ENCODE results near the gene TGM4.

The TGM4 gene

DNA sequence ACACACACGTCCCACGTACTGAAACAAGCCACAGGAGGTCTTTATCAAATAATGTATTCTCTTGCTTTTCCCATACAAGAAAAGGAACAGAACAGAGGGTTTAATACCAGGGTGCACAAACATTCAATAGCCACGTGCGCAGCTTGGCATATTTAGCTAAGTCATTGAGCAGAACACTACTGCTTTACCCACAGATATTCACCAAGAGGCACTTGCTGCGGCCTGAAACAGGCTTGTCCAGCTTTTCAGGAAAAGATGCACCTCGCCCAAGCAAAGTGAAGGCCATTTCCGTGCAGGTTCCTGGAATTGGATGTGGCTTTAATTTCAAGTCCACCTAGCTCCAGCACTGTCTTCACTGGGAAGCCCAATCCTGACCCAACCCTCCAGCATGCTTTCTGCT, 84.0 kb downstream of the TGM4 start:
- DNase-seq = no peak

DNA sequence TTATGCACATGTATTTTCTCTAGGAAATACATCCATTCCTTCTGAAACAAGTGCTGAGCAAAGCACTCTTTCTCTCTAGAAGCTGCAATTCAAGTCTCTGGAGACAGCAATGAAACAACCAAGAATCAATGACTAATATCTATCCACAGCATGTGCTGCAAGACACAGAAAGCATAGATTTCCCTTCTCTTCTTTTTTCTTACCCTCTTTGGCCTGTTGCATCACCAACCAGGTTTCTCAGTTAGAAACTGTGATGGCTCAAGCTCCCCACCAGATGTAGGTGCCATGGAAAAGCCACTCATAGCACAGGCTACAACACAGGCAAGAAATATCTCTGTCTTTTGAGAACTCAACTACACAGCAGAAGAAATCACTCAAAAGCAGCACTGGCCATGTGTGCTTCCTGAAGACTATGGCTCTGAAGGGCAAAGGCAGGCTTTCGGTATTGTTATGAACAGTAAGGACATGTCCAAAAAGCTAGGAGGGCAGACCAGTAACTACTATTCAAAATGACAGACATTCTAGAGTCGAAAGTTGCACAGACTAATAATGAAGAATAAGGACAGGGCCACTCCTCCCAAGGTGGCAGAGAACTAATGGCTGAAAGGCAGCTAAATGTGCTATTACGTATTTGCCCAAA, 86.1 kb downstream of the TGM4 start:
- DNase-seq = no peak

DNA sequence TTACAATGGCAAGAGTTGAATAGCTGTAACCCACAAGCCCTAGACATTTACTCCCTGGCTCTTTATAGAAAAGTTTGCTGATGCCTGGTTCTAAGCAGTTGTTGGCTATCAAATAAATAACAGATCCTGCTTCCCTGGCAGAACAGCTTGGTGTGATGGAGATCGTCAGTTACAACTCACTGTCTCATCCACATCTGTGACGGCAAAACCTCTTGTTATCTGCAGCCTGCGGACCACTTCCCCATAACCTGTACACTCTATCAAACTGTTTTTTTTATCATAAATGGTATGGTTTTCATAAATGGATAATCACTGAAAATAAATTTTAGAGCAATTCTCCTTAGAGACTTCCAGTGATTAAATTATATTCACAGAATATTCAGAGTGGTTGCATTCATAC, 87.5 kb downstream of the TGM4 start:
- no peak for DNase-seq

DNA sequence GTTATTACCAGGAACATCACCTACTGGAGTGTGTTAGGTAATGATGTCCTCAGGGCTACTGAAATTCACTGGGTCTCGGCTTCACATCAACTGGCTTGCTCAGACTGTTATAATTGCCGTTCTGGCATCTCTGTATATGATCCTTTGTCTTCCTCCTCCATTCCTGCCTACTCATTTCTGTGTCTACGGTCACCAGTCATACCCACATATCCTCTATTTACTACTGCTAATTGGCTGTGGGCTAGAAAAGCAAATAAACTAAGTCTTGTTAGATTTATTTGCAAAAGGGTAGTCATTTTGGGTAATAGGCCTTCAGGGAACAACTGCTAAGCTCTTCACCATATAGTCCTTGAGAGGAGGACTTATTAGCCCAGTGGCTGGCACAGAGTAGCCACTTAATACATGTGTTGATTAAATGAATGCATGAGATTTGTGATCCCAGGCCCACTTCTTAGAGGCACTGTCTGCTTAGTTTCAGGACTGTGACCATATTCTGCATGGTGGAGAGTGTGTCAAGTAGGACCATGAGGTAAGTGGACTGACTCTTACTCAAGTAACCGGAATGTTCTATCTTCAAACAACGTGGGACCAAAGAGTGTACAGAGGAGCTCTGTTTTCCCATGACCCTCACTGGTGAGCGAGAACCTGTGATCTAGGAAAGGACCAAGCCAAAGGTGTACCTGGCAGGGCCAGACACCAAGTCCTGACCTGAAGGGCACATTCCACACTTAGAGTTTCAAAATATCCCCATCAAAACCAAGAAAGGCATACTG, 88.4 kb downstream of the TGM4 start:
- no peak for DNase-seq

DNA sequence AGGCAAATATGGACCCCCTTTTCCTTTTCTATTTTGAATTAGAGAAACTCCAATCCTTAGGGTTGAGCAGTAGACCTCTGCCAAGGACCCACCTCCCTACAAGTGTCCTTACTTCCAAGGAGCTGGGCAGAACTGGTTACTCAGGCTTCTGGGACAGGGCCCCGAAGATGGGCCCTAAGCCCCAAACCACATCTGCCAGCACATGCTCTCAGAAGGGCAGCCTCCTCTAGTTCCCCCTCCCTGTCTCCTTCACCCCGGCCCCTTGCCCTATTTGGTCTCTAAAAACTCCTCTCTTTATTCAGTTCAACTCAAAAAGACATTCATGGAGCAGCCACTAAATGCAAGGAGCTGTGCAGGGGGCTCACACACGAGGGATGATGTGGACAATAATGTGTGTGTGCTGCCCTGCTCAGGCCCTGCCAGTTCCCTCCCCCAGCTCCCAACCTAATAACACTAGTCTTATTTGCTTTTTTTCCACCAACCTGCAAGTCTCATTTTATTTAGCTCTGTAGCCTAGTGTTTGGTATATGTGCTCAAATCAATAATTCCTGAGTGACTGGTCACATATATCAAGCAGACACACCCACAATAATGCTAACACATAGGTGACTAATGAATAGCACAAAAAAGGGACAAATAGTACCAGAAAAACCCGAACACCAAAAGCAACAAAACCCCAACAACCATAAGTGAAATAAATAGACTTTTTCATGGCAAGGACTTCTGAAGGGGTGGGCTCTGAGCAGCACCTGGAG, 89.3 kb downstream of the TGM4 start:
- no peak for DNase-seq

Data from activated T-cell treated with anti-CD3 and anti-CD28 coated beads, Interleukin-2, amount 50 U/mL, for 48 hours (primary cell).